HFF-Myc (cell line): Measurements from ENCODE around the gene GLP2R.

Experiments
- DNase-seq: peaks from one replicate; pipeline ENCODE4 v3.0.0-alpha.2; 2011; ENCODE audit warnings: low read depth; ENCODE audit errors: extremely low read depth
- H3K4me3 ChIP-seq: replicated peaks from 2 replicates; pipeline ENCODE4 v1.5.1; 2011; ENCODE audit warnings: low read depth, mild to moderate bottlenecking, control low read depth, low read length
- TF ChIP-seq, protein P1 (sequence below): IDR thresholded peaks from 2 replicates; pipeline ENCODE4 v1.5.1; 2012; ENCODE audit warnings: mild to moderate bottlenecking, low read depth, low read length, control low read depth; ENCODE audit errors: missing control alignments

GLP2R gene

DNA sequence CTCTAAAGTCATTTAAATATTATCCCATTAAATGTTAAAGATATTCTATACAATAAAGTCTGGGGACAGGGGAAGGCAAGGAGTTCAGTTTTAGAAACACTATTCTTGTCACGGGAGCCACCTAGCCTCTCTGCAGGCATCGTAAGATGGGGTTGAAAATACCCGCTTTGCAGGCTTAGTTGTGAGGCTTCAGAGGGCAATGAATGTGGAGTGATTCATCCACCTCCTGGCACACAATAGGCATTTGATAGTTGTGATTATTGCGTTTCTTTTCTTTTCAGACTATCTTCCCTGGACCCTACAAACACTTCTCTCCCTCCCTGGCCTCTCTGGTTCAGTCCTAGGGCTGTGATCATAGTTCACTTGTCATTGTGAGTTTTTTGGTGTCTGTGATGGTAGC lies 19.6 kb downstream of the GLP2R start:
- DNase-seq = no peak
- TF ChIP-seq, protein P1, sequence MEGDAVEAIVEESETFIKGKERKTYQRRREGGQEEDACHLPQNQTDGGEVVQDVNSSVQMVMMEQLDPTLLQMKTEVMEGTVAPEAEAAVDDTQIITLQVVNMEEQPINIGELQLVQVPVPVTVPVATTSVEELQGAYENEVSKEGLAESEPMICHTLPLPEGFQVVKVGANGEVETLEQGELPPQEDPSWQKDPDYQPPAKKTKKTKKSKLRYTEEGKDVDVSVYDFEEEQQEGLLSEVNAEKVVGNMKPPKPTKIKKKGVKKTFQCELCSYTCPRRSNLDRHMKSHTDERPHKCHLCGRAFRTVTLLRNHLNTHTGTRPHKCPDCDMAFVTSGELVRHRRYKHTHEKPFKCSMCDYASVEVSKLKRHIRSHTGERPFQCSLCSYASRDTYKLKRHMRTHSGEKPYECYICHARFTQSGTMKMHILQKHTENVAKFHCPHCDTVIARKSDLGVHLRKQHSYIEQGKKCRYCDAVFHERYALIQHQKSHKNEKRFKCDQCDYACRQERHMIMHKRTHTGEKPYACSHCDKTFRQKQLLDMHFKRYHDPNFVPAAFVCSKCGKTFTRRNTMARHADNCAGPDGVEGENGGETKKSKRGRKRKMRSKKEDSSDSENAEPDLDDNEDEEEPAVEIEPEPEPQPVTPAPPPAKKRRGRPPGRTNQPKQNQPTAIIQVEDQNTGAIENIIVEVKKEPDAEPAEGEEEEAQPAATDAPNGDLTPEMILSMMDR = no peak
- no peak overlapping the region for H3K4me3 ChIP-seq

DNA sequence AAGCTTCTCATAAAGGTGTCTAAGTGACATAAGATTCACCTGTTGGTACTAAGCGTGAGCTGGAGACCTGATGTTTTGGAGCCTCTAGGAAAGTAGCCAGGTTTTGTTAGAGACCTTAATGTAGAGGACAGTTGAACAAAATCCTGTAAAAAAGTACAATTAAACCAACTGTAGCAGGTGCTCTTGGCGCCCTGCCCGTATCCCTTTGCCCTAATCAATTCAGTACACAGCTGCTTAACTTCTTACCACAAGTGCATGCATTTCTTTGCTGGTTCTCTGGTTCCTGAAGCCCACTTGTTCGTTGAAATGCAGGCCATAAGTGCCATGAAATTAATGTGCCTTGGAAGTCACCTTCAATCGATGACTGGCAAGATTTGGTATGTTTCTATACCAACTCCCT lies 24.4 kb downstream of the GLP2R start:
- H3K4me3 ChIP-seq = no peak overlapping the region
- TF ChIP-seq, protein P1 = no peak
- DNase-seq = no peak

DNA sequence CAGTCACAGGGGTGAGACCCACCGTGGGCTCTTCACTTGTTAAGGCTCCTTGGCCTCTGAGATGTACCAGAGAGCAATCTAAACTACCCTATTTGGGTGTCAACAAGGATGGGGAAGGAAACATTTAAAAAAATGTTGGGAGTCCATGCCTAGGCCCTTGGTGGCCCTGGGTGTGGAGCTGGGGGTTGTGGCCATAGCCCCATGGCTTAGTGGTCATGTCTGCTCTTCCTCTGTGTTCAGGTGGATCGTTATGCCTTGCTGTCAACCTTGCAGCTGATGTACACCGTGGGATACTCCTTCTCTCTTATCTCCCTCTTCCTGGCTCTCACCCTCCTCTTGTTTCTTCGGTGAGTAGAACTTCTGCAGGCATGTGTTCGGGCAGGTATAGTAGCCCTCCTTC lies 28.5 kb downstream of the GLP2R start:
- DNase-seq = no peak
- no peak overlapping the region for H3K4me3 ChIP-seq
- TF ChIP-seq, protein P1 = no peak

DNA sequence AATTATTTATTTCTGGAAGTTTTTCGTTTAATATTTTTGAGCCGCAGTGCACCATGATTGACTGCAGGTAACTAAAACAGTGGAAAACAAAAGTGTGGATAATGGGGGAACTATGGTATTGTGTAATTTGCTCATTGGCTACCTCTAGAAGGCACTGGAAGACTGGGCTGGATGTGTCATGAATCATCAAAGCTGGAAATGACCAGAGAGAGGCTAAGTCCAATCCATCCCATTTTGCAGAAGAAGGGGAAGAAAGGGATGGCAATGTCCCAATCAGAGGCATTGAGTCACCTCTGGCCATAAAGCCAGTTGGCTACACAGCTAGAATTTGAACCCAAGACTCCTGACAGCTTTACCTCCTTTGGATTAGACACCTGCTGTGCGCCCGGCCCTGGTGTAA lies 29.3 kb downstream of the GLP2R start:
- H3K4me3 ChIP-seq = no peak overlapping the region
- TF ChIP-seq, protein P1 = no peak
- DNase-seq = no peak

DNA sequence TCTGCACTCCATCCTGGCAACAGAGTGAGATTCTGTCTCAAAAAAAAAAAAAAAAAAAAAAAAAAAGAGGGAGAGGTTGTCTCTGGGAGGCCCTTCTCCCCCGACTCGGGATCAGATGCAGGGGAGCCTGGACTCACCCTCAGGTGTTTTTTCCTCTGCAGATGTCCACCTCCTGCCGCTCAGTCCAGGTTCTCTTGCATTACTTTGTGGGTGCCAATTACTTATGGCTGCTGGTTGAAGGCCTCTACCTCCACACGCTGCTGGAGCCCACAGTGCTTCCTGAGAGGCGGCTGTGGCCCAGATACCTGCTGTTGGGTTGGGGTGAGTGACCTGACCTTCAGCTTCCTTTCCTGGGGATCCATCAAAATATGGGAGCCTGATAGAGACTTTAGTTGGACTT lies 34.1 kb downstream of the GLP2R start:
- no peak for DNase-seq
- no peak overlapping the region for H3K4me3 ChIP-seq
- TF ChIP-seq, protein P1 = no peak

DNA sequence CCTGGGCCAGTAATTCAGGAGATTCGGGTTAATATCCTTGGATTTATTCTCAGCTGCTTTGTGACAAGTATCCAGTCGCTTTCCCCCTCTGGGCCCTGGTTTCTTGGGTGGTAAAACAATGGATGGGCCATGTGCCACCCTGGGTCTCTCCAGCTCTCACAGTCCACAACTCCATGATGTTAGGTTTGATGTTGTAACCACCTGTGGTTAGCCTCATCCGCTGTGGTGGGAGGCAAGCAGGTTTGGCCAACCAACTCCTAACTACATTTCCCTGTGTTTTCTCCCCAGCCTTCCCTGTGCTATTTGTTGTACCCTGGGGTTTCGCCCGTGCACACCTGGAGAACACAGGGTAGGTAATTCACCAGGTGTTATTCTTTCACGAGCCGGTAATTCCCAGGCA lies 35.1 kb downstream of the GLP2R start:
- DNase-seq = no peak
- TF ChIP-seq, protein P1 = no peak
- no peak overlapping the region for H3K4me3 ChIP-seq

DNA sequence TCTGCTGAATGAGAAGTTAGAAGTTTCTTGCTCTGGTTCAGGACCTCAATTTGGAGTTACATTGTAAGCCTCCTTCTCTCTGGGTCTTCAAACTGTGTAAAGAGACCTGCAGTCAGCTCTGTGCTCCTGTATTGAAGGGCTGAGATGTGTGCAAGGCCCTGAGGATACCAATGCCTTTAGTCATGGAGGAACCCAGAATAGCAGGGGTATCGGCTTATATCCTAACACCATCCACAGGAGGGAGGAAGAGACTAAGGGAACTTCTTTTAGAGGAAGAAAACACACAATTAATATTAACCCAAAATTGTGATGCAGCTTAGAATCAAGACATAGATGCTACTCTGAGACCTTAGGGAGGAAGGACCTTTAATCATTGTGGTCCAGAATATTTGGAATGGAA lies 36.5 kb downstream of the GLP2R start:
- DNase-seq = no peak
- TF ChIP-seq, protein P1 = no peak
- H3K4me3 ChIP-seq = no peak overlapping the region
